Tibial nerve (tissue), 4 donors: ENCODE measurements around the gene HSD17B3. TPM values are rescaled to one million over a fixed set of nuclear protein-coding genes. Genes with fewer than 3 reads are reported as not detected.
A peak's percentile ranks its signal among the peaks of the same experiment; 100 is the strongest.
"Not testable (repeated sequence)": the region's sequence is repeated elsewhere in the genome, so short reads cannot be mapped to it uniquely, and the experiment has no call there.

Experiments used
- DNase-seq, 2 donors: peaks; one replicate each; pipeline ENCODE4 v3.0.0-alpha.2; 2019; ENCODE audit warnings: low spot score in 2 of 2
- H3K27ac ChIP-seq, 4 donors: fragments of 200-600 bp; sonication (generic) in 3 of 4; one replicate each; pipeline ENCODE4 v1.5.1; 2017 to 2019; ENCODE audit warnings: mild to moderate bottlenecking in 1 of 4
- H3K27me3 ChIP-seq, 2 donors: fragments of 200-600 bp; sonication (generic) in 1 of 2; one replicate each; pipeline versions ENCODE4 v1.5.1 to v1.6.0; 2017 to 2019
- H3K36me3 ChIP-seq, 3 donors: fragments of 200-600 bp; sonication (generic); one replicate each; pipeline ENCODE4 v1.5.1; 2018 to 2019
- H3K4me1 ChIP-seq, 4 donors: fragments of 200-600 bp; sonication (generic) in 3 of 4; one replicate each; pipeline ENCODE4 v1.5.1; 2017 to 2019
- H3K4me3 ChIP-seq, 4 donors: fragments of 200-600 bp; sonication (generic) in 3 of 4; one replicate each; pipeline ENCODE4 v1.5.1; 2017 to 2019; ENCODE audit warnings: mild to moderate bottlenecking in 1 of 4, moderate library complexity in 1 of 4
- H3K9me3 ChIP-seq, 4 donors: fragments of 200-600 bp; sonication (generic) in 3 of 4; one replicate each; pipeline ENCODE4 v1.5.1; 2017 to 2019
- EP300 ChIP-seq, 2 donors: sonication (generic); formaldehyde crosslinking; IDR thresholded peaks; one replicate each; pipeline ENCODE4 v1.6.1; 2017; ENCODE audit warnings: antibody characterized with exemption in 2 of 2, mild to moderate bottlenecking in 1 of 2
- POLR2A ChIP-seq, 2 donors: fragments of 450-650 bp; IDR thresholded peaks; one replicate each; pipeline ENCODE4 v1.6.1; 2017; ENCODE audit warnings: antibody characterized with exemption in 2 of 2, mild to moderate bottlenecking in 2 of 2, moderate library complexity in 2 of 2
- WGBS, 2 donors: methylation state at CpG; one replicate each; pipeline ENCODE4 v1.1.5; 2018; 5-methylcytosine and 5-hydroxymethylcytosine counted together
- total RNA-seq, 4 donors: library from RNA; depleted of rRNA; stranded (reverse); fragments of >200 nt; gene quantifications; one replicate each; pipeline ENCODE4 v1.1.0, GENCODE V29; 2016
- TF ChIP-seq, protein P1 (sequence below), 5 experiments: fragments of 200-600 bp in 3 of 5; fragments of 450-650 bp in 2 of 5; sonication (generic) in 3 of 5; IDR thresholded peaks; one replicate each; pipeline ENCODE4 v1.5.1; 2016 to 2019; ENCODE audit warnings: antibody characterized with exemption in 5 of 5, mild to moderate bottlenecking in 3 of 5, moderate library complexity in 2 of 5

Gene HSD17B3
- total RNA-seq, 4 donors from 2014 or later, result 0.66 to 6.7 (median 1.1) TPM

DNA sequence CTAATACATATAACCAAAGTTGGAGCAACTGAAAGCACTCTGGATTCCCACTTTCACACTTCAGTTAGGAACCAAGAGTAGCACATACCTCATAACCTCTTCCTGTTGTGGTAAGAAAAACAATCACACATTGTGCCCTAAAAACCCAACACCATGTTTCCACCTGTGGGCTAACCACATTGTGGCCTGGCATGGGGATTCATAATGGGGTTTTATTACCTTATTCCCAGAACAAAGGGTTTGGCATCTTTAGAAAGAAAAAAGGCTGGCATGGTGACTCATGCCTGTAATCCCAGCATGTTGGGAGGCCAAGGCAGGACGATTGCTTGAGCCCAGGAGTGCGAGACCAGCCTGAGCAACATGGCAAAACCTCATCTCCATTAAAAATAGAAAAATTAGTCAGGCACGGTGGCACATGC lies 60.6 kb downstream of the HSD17B3 start:
- Histone ChIP-seq H3K4me3 (no peak overlapping the region), H3K27ac (no peak overlapping the region), H3K4me1 (peaks cover 0 to 28% (median 5%) of the 10 kb centered on the region in 4 donors), H3K36me3 (no peaks in the 10 kb centered on the region), H3K27me3 (no peaks in the 10 kb centered on the region), H3K9me3 (no peaks in the 10 kb centered on the region)
- 85% methylated on average over 3 of the region's 3 CpGs for WGBS, 2 donors
- no peak for DNase-seq
- TF ChIP-seq, protein P1, sequence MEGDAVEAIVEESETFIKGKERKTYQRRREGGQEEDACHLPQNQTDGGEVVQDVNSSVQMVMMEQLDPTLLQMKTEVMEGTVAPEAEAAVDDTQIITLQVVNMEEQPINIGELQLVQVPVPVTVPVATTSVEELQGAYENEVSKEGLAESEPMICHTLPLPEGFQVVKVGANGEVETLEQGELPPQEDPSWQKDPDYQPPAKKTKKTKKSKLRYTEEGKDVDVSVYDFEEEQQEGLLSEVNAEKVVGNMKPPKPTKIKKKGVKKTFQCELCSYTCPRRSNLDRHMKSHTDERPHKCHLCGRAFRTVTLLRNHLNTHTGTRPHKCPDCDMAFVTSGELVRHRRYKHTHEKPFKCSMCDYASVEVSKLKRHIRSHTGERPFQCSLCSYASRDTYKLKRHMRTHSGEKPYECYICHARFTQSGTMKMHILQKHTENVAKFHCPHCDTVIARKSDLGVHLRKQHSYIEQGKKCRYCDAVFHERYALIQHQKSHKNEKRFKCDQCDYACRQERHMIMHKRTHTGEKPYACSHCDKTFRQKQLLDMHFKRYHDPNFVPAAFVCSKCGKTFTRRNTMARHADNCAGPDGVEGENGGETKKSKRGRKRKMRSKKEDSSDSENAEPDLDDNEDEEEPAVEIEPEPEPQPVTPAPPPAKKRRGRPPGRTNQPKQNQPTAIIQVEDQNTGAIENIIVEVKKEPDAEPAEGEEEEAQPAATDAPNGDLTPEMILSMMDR (IDR thresholded peaks at IDR 0.05), result no peak
- no peak for TF ChIP-seq POLR2A (IDR thresholded peaks at IDR 0.05)
- TF ChIP-seq EP300 (IDR thresholded peaks at IDR 0.05), result no peak

- H3K9me3 ChIP-seq, result no peaks in the 10 kb centered on the region
- 49 to 61% methylated on average over 5 of the region's 5 CpGs for WGBS, 2 donors
Observed at GRCh38 chr9:96236854-96237550, 65.0 kb downstream of the HSD17B3 start.

DNA sequence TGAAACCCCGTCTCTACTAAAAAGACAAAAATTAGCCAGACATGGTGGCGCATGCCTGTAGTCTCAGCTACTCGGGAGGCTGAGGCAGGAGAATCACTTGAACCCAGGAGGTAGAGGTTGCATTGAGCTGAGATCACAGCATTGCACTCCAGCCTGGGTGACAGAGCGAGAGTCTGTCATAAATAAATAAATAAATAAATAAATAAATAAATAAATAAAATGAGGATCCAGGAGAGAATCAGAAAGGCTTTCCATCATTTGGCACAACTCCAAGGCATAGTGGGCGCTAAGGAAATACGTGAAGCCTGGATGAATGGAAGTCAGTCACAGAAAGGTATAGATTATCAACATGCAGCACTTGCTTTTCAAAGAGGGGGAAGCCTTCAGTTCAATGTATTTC lies 65.6 kb downstream of the HSD17B3 start:
- Histone ChIP-seq H3K27ac (peak overlapping the region in 1 of 4 donors; percentile 33), H3K4me1 (peaks cover 0 to 23% (median 3%) of the 10 kb centered on the region in 4 donors)
- not testable (repeated sequence) for H3K27me3 ChIP-seq, H3K36me3 ChIP-seq, H3K4me3 ChIP-seq, H3K9me3 ChIP-seq, DNase-seq
- 85 to 86% methylated on average over 6 of the region's 6 CpGs for WGBS, 2 donors

More at GRCh38 chr9:96236854-96237550, 65.0 kb downstream of the HSD17B3 start:
- no peaks in the 10 kb centered on the region for H3K27me3 ChIP-seq
- peaks cover 0 to 22% (median 3%) of the 10 kb centered on the region in 4 donors for H3K4me1 ChIP-seq
- no peaks in the 10 kb centered on the region for H3K36me3 ChIP-seq
- TF ChIP-seq EP300 (IDR thresholded peaks at IDR 0.05), result no peak
- no peak overlapping the region for H3K4me3 ChIP-seq
- no peak for DNase-seq
- peak overlapping the region in 2 of 4 donors; percentile 3 to 33 for H3K27ac ChIP-seq

DNA sequence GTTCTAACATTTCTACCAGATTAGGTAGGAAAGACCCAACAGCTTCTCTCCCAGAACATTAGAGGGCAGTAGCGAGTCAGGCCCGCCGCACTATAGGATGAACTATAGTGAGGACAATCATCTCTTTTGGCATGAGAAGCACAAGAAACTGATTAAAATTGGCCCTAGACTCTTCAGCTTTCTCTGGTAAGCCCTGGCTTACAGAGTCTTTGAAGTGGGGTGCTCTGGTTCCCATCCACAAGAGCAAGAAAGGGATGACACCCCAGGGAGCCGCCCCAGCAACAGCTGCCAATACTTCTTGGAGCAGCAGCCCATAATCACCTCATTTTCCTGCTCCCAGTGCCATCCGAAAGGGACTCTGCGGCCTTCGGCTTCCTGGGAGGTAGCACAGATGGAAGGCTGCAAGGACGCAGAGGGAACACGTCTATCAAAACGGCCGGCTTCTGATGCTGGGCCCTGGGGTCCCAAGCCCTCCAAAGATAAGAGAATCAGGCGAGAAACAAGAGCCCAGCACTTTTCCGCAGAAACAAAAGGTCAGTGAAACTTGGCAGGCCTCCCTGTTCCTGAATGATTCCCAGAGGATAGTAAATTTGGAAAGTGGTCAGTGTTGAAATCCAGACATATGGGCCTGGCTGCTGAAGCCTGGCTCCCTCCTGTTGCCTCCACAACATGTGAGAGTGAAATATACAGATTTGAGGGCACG lies 69.3 kb downstream of the HSD17B3 start:
- Histone ChIP-seq H3K9me3 (peaks cover 0 to 3% (median 0%) of the 10 kb centered on the region in 4 donors), H3K27me3 (no peaks in the 10 kb centered on the region), H3K27ac (peak overlapping the region; percentile 32 to 84 (median 66)), H3K36me3 (no peaks in the 10 kb centered on the region), H3K4me3 (peak overlapping the region in 1 of 4 donors; percentile 27), H3K4me1 (peaks cover 0 to 23% (median 3%) of the 10 kb centered on the region in 4 donors)
- 33 to 34% methylated on average over 14 of the region's 14 CpGs for WGBS, 2 donors
- peak; percentile 74 to 91 for DNase-seq
- TF ChIP-seq POLR2A (IDR thresholded peaks at IDR 0.05), result no peak
- TF ChIP-seq EP300 (IDR thresholded peaks at IDR 0.05), result peak; percentile 66 to 87
- TF ChIP-seq, protein P1 (IDR thresholded peaks at IDR 0.05), result peak; percentile 67 to 91 (median 83)

GRCh38 chr9:96232164-96232538 lies 69.8 kb downstream of the HSD17B3 start:
- DNase-seq, result no peak
- no peaks in the 10 kb centered on the region for H3K27me3 ChIP-seq
- WGBS, 2 donors, result 47 to 61% methylated on average over 11 of the region's 11 CpGs
- TF ChIP-seq POLR2A (IDR thresholded peaks at IDR 0.05) (no peak), EP300 (IDR thresholded peaks at IDR 0.05) (no peak)
- TF ChIP-seq, protein P1 (IDR thresholded peaks at IDR 0.05), result no peak
- peak overlapping the region; percentile 9 to 84 (median 66) for H3K27ac ChIP-seq
- H3K36me3 ChIP-seq, result no peaks in the 10 kb centered on the region
- H3K9me3 ChIP-seq, result peaks cover 0 to 3% (median 0%) of the 10 kb centered on the region in 4 donors
- H3K4me1 ChIP-seq, result peaks cover 0 to 19% (median 3%) of the 10 kb centered on the region in 4 donors
- peak overlapping the region in 1 of 4 donors; percentile 27 for H3K4me3 ChIP-seq

- no peak for DNase-seq
- Histone ChIP-seq H3K27ac (no peak overlapping the region), H3K4me1 (peaks cover 0 to 13% (median 3%) of the 10 kb centered on the region in 4 donors), H3K36me3 (no peaks in the 10 kb centered on the region), H3K4me3 (no peak overlapping the region), H3K9me3 (peaks cover 0 to 3% (median 0%) of the 10 kb centered on the region in 4 donors), H3K27me3 (no peaks in the 10 kb centered on the region)
- 95% methylated on average over 2 of the region's 2 CpGs for WGBS, 2 donors
- TF ChIP-seq, protein P1 (IDR thresholded peaks at IDR 0.05), result no peak
- no peak for TF ChIP-seq EP300 (IDR thresholded peaks at IDR 0.05)
- no peak for TF ChIP-seq POLR2A (IDR thresholded peaks at IDR 0.05)
Observed at GRCh38 chr9:96230002-96230401, 72.0 kb downstream of the HSD17B3 start.
